ENCODE measurements around the gene HOXB3.
A peak's percentile ranks its signal among the peaks of the same experiment; 100 is the strongest.

HOXB3 gene

GRCh38 chr17:48589831-48590606 is at the start of gene HOXB3:
Gene HOXB3, minus strand, starts transcription at chr17:48590241. Its CDS starts 37,767 bp downstream, at chr17:48552474.
- DNase-seq = no peak

DNA sequence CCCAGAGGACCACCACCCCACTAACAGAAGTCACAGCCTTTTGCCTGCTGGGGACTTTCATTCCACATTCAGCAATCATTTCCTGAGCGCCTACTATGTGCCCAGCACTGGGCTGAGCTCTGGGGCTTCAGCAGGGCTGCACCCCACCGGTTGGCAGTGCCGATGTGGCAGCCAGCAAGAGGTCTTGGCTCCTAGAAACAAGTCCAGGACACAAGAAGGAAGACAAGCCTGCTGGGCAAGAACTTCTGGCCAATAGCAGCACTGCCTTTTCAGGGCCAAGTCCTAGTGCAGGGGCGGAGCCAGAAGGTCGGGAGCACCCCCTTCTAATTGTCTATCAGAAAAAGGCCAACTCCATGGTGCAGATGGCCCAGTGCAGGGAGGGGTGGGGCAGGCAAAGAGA is 49.1 kb upstream of the HOXB3 start:
- no peak for DNase-seq

DNA sequence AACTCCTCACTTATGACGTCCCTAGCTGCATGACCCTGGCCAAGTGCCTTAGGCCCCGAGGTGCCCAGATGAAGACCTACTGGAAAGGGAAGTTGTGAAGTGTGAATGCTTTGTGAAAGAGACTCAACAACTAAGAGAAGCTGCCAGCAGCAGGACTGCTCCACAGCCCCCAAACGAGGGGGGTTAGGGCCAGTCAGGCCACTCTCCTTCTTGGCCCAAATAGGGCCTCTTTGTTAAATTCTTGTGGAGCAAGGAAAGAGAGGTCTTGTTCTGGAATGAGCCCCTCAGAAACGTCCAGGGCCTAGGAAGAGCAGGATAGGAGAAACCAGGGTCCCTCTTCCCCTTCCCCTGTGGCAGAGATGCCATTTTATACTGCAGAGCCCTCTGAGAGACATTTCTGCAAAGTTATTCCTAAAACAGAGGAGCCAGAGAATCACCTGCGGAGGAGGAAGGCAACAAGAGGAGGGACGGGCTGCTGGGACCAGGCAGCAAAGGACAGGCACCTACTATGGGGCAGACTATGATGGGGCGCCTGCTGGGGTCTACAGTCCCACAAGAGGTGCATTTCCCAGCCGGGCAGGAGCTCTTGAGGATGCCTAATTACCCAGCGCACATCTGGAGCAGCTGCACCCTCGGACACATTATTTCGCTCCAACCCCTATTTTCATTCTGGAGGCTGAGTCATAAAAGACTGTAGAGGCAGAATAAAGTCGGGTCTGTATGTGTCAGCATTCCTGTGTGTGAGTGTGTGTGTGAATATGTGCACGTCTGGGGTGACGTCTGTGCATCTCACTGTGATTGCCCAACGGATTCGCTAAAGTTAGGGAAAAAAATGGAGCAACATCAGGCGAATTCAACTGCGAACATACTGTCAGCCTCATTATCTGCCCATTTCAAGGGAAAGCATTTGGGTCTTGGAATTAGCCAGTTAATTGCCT is 47.6 kb upstream of the HOXB3 start:
- no peak for DNase-seq

DNA sequence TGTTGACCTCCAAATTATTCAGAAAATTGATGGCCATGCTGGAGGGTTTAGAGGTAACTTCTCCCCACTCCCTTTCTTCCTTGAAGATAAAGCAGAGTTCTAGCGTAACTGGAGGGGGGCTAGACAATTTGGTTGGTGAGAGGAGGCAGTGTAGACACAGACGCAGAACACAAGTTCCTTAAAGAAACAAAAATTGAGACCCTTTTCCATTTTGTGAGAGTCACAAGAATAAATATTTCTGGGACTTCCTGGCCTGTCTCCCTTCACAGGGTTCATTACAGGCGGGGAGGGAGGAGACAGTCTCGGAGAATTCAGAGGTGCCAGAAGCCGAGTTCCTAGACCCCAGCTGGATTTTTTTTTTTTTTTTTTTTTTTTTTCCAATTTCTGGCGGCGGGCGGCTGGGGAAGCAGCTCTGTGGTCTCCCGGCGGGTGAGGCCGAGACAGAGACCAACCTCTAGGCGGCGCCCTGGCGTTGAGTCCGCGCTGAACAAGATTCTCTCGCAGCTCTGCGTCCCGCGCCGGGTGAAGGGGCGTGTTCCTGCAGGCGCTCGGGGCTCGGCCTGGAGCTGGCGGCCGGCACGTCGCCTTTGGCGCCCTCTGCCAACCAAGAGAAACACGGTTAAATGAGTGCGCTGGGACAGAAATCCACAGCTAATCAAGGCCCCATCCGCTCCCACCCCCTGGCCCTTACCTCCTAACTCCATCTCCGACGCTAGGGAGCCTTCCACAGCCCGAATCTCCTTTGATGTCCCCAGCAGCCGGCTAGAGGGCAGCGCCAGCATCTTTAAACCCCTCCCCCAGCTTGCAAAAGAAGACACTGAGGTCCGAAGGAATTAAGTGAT is 46.4 kb upstream of the HOXB3 start:
- DNase-seq = peak; percentile 40

- no peak for DNase-seq
Measured at GRCh38 chr17:48634493-48635208, 44.6 kb upstream of the HOXB3 start.

- DNase-seq = no peak
Measured at GRCh38 chr17:48633266-48633677, 43.2 kb upstream of the HOXB3 start.

- no peak for DNase-seq
Measured at GRCh38 chr17:48632579-48633265, 42.7 kb upstream of the HOXB3 start.

GRCh38 chr17:48631693-48632578 is 41.9 kb upstream of the HOXB3 start:
- DNase-seq = no peak

DNA sequence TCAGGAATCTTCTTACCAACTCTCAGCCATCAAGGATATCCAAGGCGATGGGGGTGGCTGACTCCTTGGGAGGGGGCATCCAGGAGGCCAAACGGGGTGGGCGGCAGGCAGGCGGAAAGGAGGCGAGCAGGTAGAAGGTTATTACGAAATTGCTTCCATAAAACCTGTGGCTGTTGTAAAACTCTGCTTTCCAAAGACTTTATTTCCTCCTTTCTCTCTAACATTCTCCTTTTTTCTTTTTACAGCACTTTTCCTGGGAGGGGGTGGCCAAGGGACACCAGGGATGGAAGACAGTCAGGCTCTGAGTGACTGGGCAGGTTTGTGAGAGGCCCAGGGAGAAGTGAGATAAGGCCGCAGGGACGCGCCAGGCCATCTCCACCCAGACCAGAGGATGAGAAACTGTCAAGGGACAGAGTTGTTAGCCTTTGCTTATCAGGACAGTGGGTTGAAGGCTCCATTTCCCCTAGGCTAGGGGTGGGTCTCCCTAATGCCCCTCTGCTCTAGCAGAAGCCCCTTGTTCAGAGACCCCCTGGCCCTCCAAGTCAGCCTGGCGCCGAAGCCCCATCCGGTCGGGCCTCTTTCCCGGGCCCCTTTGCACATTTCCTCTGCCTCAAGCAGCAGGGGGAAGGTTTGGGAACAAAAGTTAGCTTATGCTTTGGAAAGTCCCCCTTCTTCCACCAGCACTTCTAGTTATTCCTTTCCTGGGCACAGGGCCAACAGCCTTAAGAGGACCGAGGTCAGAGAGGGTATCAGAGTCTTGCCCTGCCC is 41.1 kb upstream of the HOXB3 start:
- no peak for DNase-seq

- no peak for DNase-seq
Measured at GRCh38 chr17:48630009-48630924, 40.2 kb upstream of the HOXB3 start.

DNA sequence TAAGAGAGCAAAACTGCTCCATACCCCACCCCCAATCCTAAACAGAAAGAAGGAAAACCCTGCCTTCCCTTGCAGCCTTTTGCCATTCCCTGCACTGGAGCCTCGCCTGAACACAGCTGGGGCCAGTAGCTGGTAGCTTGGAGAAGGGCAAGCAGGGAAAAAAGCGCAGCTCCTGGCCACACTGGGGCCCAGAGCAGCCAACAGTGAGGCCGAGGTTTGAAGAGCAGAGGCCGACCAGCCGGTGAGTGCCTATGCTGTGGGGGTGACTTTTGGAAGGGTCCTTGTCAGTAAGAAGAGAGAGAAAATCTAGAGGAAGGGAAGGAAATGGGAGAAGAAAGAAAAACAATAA is 39.3 kb upstream of the HOXB3 start:
- no peak for DNase-seq

GRCh38 chr17:48628649-48629410 is 38.8 kb upstream of the HOXB3 start:
- no peak for DNase-seq

DNA sequence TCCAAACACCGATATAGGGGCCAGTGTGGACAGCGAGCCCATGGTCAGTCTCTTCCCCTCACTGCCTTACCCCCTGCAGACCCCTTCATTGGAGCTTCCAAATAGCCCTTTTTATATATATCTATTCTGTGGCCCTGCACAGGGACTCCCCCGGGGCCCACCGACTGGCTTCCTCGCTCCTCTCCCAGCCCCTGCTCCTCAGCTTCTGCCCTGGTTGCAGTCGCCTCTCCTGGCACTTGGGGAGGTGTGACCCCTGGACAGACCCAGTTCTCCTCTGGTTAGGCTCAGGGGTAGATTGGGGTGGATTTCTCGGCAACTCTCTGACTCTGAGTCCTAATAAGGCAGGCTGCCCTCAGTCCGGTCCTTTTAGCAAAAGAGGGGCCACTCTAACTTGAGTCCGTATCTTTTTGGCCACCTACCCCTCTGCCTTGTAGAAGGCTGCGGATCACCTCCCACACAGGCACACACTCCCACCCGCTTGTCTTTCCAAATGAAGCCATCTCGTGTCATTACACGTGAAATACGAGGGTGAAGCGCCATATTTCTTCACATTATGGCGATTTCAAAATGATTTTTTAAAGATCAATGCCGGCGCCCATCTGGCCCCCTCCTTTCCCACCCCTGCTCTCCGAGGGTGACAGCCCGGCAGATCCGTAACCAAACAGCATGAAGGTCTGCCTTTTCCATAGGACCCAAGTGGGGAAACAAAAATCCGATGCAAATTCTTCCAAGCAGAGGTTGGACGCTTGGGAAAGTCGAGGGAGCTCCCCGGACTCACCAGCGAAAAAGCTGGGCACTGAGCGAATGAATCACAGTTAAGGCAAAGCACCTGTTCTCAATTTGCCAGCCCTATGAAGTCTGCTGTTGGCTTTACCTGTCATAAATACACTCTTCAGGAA is 37.8 kb upstream of the HOXB3 start:
- no peak for DNase-seq

- DNase-seq = no peak
Measured at GRCh38 chr17:48627118-48627597, 37.1 kb upstream of the HOXB3 start.

DNA sequence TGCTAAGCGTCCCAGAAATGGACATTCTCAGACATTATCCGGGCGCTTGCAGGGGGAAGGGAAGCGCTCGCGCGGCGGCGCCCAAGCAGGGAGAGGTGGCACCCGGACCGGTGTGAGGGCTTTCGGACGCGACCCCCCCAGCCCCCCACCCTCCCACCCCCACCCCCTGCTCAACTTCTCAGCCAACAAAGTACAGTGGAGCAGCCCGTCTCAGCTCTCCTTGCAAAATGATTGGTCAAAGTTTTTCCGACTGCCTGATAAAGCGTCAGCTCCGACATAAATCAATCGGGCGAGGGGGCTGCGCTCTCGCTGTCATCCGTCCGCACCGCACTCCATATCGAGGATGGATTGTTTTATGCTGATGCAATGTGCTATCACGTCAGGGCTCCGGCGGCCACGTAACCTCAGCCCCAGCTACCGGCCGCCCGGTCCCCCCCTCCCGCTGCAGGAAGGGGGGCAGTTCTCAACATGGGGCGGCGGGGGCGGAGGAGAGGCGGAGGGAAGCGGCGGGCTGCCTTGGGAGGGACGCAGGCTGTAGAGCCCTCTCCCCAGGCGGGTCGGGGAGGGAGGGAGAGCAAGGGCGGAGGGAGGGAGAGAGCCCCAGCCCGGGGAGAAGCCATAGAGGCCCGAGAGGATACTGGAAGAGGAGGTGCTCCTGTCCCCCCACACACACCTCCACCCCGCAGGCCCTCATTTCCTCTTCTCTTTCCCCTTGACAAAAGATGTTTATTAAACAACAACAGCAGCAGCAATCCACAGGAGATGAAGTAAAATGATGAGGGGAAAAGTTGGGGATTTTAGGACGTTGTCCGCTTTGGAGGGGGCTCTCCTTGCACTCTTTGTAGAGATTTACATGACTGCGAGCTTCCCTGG is 36.4 kb upstream of the HOXB3 start, which contains the start of gene HOXB9:
Gene HOXB9, minus strand, starts transcription at position 114 of the 873 bp plus-strand sequence. Its CDS starts 89 bp downstream, at position 25.
- DNase-seq = no peak

Measured in DMS 273 treated with DMSO at 0.1 percent for 48 hours (cell line).